NCI-H82 (cell line): ENCODE measurements around the gene ITGB7.

ENCODE experiments used
- DNase-seq: peaks from one replicate; lab custom pipeline; 2025; lab: John Stamatoyannopoulos, UW

The ITGB7 gene

GRCh38 chr12:53143355-53143754 is 63.7 kb downstream of the ITGB7 start:
- no peak for DNase-seq
